Lower lobe of right lung (tissue), 2 donors: ENCODE measurements around the gene TARS3. TPM values are rescaled to one million over a fixed set of nuclear protein-coding genes. Genes with fewer than 3 reads are reported as not detected.

ENCODE experiments used
- ATAC-seq, 2 donors: fragments of 200-7000 bp; cut with Tn5 transposase; one replicate each; pipeline ENCODE4 v1.9.1; 2020 to 2022; ENCODE audit warnings: mild to moderate bottlenecking in 2 of 2, moderate library complexity in 2 of 2
- DNase-seq: peaks from one replicate; pipeline ENCODE4 v3.0.0-alpha.2; 2020
- H3K27ac ChIP-seq: fragments of 200-600 bp; one replicate; pipeline ENCODE4 v1.8.0; 2022
- H3K27me3 ChIP-seq: fragments of 200-600 bp; one replicate; pipeline ENCODE4 v1.8.0; 2022; ENCODE audit warnings: low read depth
- H3K36me3 ChIP-seq: fragments of 200-600 bp; one replicate; pipeline ENCODE4 v1.8.0; 2022; ENCODE audit warnings: mild to moderate bottlenecking
- H3K4me1 ChIP-seq: fragments of 200-600 bp; one replicate; pipeline ENCODE4 v1.8.0; 2022
- H3K4me3 ChIP-seq: fragments of 200-600 bp; one replicate; pipeline ENCODE4 v1.8.0; 2022; ENCODE audit warnings: mild to moderate bottlenecking
- H3K9me3 ChIP-seq: fragments of 200-600 bp; one replicate; pipeline ENCODE4 v1.8.0; 2022
- intact Hi-C: fragments of 100-400 bp; cut with DNase I; formaldehyde crosslinking; loops from one replicate; pipeline ENCODE4 v1.11.0; 2022
- total RNA-seq: library from RNA; stranded (reverse); fragmentation: NEBNext Ultra II Directional; extraction: Animal tissue kit (Norgen Biotek cat#: 25700); gene quantifications from one replicate; pipeline ENCODE4 v1.2.1, GENCODE V29; 2021
- TF ChIP-seq, protein P1 (sequence below): fragments of 200-600 bp; IDR thresholded peaks from one replicate; pipeline ENCODE4 v1.8.0; 2022; ENCODE audit warnings: antibody characterized with exemption, mild to moderate bottlenecking
- donor health status: DM: no; HTN: yes; CAD: no; lungs with severe emphysema.

TARS3 gene
- total RNA-seq, 1 donor from 2014 or later = 11.7 TPM

- Histone ChIP-seq H3K27ac (no peak overlapping the region), H3K4me3 (no peak overlapping the region), H3K36me3 (no peaks in the 10 kb centered on the region), H3K4me1 (peaks cover 7% of the 10 kb centered on the region), H3K27me3 (no peaks in the 10 kb centered on the region), H3K9me3 (no peaks in the 10 kb centered on the region)
- intact Hi-C loops = no loop called here
- TF ChIP-seq, protein P1, sequence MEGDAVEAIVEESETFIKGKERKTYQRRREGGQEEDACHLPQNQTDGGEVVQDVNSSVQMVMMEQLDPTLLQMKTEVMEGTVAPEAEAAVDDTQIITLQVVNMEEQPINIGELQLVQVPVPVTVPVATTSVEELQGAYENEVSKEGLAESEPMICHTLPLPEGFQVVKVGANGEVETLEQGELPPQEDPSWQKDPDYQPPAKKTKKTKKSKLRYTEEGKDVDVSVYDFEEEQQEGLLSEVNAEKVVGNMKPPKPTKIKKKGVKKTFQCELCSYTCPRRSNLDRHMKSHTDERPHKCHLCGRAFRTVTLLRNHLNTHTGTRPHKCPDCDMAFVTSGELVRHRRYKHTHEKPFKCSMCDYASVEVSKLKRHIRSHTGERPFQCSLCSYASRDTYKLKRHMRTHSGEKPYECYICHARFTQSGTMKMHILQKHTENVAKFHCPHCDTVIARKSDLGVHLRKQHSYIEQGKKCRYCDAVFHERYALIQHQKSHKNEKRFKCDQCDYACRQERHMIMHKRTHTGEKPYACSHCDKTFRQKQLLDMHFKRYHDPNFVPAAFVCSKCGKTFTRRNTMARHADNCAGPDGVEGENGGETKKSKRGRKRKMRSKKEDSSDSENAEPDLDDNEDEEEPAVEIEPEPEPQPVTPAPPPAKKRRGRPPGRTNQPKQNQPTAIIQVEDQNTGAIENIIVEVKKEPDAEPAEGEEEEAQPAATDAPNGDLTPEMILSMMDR = no peak
- DNase-seq (no peak), ATAC-seq (no peak)
These were observed 112.5 kb downstream of the TARS3 start for GRCh38 chr15:101611580-101612299.

- TF ChIP-seq, protein P1 = no peak
These were observed 113.3 kb downstream of the TARS3 start for GRCh38 chr15:101611007-101611406.

DNA sequence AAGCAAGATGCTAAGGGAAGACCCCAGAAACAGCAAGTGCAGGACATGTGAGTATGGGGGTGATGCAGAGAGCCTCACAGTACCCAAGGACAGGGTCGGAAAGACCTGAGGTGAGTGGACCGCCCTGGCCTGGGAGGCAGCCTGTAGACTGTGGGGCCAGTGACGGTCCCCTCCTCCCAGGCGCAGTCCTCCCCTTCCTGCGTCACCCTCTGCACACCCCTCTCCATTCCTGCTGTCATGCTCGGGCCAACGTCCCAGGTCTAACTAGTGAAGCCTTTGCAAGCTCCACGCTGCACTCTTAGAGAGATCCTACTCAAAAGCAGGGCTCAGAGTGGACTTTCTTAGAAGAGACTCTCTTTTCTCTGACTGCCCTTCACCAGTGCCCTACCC lies 113.7 kb downstream of the TARS3 start:
- Histone ChIP-seq H3K36me3 (no peaks in the 10 kb centered on the region), H3K4me1 (peaks cover 2% of the 10 kb centered on the region), H3K27me3 (no peaks in the 10 kb centered on the region), H3K9me3 (no peaks in the 10 kb centered on the region), H3K27ac (no peak overlapping the region), H3K4me3 (no peak overlapping the region)
- no peak for ATAC-seq
- no peak for DNase-seq
- intact Hi-C loops = no loop called here
- TF ChIP-seq, protein P1 = no peak

More at GRCh38 chr15:101611007-101611406, 113.3 kb downstream of the TARS3 start:
- Histone ChIP-seq H3K9me3 (no peaks in the 10 kb centered on the region), H3K36me3 (no peaks in the 10 kb centered on the region), H3K4me3 (no peak overlapping the region), H3K27me3 (no peaks in the 10 kb centered on the region), H3K27ac (no peak overlapping the region), H3K4me1 (peaks cover 6% of the 10 kb centered on the region)
- intact Hi-C loops = no loop called here
- ATAC-seq = no peak
- no peak for DNase-seq

DNA sequence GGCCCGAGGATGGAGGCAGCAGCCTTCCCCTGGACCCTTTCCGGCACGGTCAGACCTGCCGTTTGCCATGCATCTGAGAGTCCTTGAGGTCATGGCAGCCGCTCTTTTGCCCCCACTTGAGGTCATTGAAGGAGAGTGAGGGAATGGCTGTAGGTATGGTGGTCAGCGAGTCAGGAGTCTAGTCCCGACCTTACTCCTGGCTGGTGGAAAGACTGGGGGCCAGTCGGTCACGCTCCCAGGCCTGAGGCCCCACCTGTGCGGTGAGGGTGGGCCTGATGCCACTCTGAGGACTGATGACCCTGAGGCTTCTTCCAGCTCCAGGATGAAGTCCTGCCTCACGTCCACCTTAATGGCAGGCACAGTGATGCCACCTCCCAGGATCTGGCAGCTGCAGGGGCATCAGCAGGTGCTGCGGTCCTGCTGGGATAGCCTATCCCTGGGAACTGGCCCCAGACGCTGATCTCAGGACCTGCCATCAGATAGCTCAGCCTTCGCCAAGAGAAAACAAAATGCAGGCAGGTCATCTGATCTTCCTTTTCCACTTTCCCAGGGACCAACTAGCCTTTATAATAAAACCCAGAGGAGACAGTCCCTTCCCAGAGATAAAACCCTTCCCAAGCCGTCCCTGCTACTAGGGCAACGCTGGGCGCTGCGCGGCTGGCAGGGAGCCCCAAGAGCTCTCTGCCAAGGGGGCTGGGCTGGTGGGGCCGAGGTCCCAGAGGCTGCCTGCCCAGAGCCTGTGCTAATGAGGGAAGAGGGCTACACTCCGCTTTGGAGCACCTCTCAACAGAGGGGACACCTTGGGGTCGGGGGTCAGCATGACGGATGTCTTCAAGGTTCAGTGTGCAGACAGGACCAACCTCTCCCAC lies 114.3 kb downstream of the TARS3 start:
- no peak overlapping the region for H3K4me3 ChIP-seq
- intact Hi-C loops = no loop called here
- no peaks in the 10 kb centered on the region for H3K4me1 ChIP-seq
- no peaks in the 10 kb centered on the region for H3K9me3 ChIP-seq
- H3K27ac ChIP-seq = no peak overlapping the region
- no peak for DNase-seq
- no peaks in the 10 kb centered on the region for H3K36me3 ChIP-seq
- ATAC-seq = no peak
- H3K27me3 ChIP-seq = no peaks in the 10 kb centered on the region
- TF ChIP-seq, protein P1 = no peak

GRCh38 chr15:101608201-101608600 lies 116.1 kb downstream of the TARS3 start:
- DNase-seq (no peak), ATAC-seq (no peak)
- H3K4me3 ChIP-seq = no peak overlapping the region
- intact Hi-C loops = no loop called here
- no peaks in the 10 kb centered on the region for H3K36me3 ChIP-seq
- H3K4me1 ChIP-seq = no peaks in the 10 kb centered on the region
- TF ChIP-seq, protein P1 = no peak
- no peaks in the 10 kb centered on the region for H3K27me3 ChIP-seq
- no peaks in the 10 kb centered on the region for H3K9me3 ChIP-seq
- H3K27ac ChIP-seq = no peak overlapping the region
